ENCODE measurements around the gene DOP1A. TPM values are rescaled to one million over a fixed set of nuclear protein-coding genes. Genes with fewer than 3 reads are reported as not detected.
A peak's percentile ranks its signal among the peaks of the same experiment; 100 is the strongest.

The DOP1A gene
- total and polyA plus RNA-seq, 2 of the 13 experiments (the other 11 are each of a cell fraction or from before 2014, with no cell fraction given), result 5.2 to 16.7 TPM

DNA sequence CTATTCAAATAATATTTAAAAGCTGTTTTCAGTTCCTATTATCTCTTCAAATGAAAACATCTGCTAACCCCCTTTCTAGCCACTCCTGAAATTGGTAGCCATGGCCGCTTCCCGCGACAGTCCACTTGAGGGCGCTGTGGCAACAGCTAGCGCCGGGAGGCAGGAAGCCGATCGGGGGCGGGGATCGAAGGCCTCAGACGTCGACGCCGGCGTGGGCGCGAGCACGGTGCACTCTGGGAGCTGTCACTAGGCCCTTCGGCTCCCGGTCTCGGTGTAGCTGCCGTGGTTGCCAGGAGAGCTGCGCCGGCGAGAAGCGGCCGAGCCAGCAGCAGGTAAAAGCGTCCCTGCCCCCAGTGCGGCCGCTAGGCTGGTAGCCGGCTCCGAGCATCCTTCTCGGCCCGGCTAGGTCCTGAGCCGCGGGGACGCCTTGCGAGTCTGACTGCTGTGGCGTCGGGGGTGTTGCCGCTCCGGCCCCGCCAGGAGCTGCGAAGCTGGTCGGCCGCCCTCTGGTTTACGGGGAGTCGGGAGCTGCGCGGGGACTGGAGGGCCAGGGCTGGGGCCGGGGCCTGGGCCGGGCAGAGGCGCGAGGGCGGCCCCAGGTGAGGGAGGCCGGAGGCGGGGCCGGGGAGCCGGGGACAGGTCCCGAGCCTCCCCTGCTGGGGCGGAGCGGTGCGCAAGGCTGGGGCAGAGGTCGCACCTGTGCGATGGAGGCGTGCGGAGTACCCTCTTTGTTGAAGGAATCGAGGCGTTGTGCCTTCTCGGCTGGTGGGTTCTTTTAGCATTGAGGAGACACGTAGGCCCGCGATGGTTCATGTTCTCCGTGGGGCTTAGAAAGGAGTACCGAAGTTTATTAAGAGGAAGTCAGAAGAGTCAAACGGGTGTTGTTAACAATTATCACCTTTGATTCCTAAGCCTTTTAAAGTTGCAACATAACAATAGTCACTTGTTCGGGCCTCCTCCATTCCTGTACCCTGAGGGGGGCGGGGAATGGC, at the start of gene DOP1A (continued):
- TF ChIP-seq, protein P1, sequence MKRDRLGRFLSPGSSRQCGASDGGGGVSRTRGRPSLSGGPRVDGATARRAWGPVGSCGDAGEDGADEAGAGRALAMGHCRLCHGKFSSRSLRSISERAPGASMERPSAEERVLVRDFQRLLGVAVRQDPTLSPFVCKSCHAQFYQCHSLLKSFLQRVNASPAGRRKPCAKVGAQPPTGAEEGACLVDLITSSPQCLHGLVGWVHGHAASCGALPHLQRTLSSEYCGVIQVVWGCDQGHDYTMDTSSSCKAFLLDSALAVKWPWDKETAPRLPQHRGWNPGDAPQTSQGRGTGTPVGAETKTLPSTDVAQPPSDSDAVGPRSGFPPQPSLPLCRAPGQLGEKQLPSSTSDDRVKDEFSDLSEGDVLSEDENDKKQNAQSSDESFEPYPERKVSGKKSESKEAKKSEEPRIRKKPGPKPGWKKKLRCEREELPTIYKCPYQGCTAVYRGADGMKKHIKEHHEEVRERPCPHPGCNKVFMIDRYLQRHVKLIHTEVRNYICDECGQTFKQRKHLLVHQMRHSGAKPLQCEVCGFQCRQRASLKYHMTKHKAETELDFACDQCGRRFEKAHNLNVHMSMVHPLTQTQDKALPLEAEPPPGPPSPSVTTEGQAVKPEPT (CRISPR knock-in tag; IDR thresholded peaks at IDR 0.05; ENCODE audit: low read depth), result peak; percentile 28; the same call in 1 of the 2 replicates
- TF ChIP-seq TGIF2 (CRISPR knock-in tag; IDR thresholded peaks at IDR 0.05) (peak; percentile 96; the same call in 1 of the 2 replicates), CEBPG (CRISPR knock-in tag; IDR thresholded peaks at IDR 0.05) (peak; percentile 47; the same call in 1 of the 2 replicates), ZNF121 (CRISPR knock-in tag; IDR thresholded peaks at IDR 0.05) (no peak), PRPF4 (IDR thresholded peaks at IDR 0.05; ENCODE audit: low read depth, low read length, poor library complexity, severe bottlenecking) (no peak), HMG20A (CRISPR knock-in tag; IDR thresholded peaks at IDR 0.05; ENCODE audit: borderline replicate concordance) (no peak), ZBTB42 (CRISPR knock-in tag; IDR thresholded peaks at IDR 0.05) (0 out of 2 replicates have a peak, but pooled peaks have one; percentile 35), XRCC5 (optimal IDR thresholded peaks at IDR 0.05; ENCODE audit: low read length) (peak; percentile 78), NFE2 (CRISPR knock-in tag; IDR thresholded peaks at IDR 0.05) (no peak), CBFB (CRISPR knock-in tag; IDR thresholded peaks at IDR 0.05) (peak; percentile 61; the same call in 1 of the 2 replicates), SIN3A (IDR thresholded peaks at IDR 0.05; ENCODE audit: borderline replicate concordance, low read depth, low read length) (peak; percentile 88), TOPORS (CRISPR knock-in tag; IDR thresholded peaks at IDR 0.05) (peak; percentile 95), KAT8 (CRISPR knock-in tag; IDR thresholded peaks at IDR 0.05) (peak; percentile 73)
- TF ChIP-seq, protein P2, sequence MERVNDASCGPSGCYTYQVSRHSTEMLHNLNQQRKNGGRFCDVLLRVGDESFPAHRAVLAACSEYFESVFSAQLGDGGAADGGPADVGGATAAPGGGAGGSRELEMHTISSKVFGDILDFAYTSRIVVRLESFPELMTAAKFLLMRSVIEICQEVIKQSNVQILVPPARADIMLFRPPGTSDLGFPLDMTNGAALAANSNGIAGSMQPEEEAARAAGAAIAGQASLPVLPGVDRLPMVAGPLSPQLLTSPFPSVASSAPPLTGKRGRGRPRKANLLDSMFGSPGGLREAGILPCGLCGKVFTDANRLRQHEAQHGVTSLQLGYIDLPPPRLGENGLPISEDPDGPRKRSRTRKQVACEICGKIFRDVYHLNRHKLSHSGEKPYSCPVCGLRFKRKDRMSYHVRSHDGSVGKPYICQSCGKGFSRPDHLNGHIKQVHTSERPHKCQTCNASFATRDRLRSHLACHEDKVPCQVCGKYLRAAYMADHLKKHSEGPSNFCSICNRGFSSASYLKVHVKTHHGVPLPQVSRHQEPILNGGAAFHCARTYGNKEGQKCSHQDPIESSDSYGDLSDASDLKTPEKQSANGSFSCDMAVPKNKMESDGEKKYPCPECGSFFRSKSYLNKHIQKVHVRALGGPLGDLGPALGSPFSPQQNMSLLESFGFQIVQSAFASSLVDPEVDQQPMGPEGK (CRISPR knock-in tag; IDR thresholded peaks at IDR 0.05), result peak; percentile 10; the same call in 1 of the 2 replicates
- TF ChIP-seq, protein P3, sequence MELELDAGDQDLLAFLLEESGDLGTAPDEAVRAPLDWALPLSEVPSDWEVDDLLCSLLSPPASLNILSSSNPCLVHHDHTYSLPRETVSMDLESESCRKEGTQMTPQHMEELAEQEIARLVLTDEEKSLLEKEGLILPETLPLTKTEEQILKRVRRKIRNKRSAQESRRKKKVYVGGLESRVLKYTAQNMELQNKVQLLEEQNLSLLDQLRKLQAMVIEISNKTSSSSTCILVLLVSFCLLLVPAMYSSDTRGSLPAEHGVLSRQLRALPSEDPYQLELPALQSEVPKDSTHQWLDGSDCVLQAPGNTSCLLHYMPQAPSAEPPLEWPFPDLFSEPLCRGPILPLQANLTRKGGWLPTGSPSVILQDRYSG (CRISPR knock-in tag; IDR thresholded peaks at IDR 0.05), result no peak
- TF ChIP-seq, protein P4, sequence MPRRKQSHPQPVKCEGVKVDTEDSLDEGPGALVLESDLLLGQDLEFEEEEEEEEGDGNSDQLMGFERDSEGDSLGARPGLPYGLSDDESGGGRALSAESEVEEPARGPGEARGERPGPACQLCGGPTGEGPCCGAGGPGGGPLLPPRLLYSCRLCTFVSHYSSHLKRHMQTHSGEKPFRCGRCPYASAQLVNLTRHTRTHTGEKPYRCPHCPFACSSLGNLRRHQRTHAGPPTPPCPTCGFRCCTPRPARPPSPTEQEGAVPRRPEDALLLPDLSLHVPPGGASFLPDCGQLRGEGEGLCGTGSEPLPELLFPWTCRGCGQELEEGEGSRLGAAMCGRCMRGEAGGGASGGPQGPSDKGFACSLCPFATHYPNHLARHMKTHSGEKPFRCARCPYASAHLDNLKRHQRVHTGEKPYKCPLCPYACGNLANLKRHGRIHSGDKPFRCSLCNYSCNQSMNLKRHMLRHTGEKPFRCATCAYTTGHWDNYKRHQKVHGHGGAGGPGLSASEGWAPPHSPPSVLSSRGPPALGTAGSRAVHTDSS (CRISPR knock-in tag; conservative IDR thresholded peaks at IDR 0.05), result no peak
